ENCODE data around the gene SFN.

GRCh38 chr1:26848499-26848898, 14.4 kb upstream of the SFN start:
- TF ChIP-seq, protein P1, sequence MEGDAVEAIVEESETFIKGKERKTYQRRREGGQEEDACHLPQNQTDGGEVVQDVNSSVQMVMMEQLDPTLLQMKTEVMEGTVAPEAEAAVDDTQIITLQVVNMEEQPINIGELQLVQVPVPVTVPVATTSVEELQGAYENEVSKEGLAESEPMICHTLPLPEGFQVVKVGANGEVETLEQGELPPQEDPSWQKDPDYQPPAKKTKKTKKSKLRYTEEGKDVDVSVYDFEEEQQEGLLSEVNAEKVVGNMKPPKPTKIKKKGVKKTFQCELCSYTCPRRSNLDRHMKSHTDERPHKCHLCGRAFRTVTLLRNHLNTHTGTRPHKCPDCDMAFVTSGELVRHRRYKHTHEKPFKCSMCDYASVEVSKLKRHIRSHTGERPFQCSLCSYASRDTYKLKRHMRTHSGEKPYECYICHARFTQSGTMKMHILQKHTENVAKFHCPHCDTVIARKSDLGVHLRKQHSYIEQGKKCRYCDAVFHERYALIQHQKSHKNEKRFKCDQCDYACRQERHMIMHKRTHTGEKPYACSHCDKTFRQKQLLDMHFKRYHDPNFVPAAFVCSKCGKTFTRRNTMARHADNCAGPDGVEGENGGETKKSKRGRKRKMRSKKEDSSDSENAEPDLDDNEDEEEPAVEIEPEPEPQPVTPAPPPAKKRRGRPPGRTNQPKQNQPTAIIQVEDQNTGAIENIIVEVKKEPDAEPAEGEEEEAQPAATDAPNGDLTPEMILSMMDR (IDR thresholded peaks at IDR 0.05 in 8 of 11, conservative IDR thresholded peaks at IDR 0.05 in 3 of 11): no peak
- TF ChIP-seq POLR2A (IDR thresholded peaks at IDR 0.05): no peak
